Parathyroid adenoma (tissue), 2 donors: ENCODE data around the gene SLC22A6.

Experiments used
- H2AFZ ChIP-seq: fragments of 300-600 bp; sonication (generic); one replicate; pipeline ENCODE4 v1.7.0; 2017; ENCODE audit warnings: antibody characterized with exemption, mild to moderate bottlenecking
- H3K27ac ChIP-seq: fragments of 300-600 bp; sonication (generic); one replicate; pipeline ENCODE4 v1.7.0; 2017
- H3K27me3 ChIP-seq: fragments of 300-600 bp; sonication (generic); one replicate; pipeline ENCODE4 v1.7.0; 2017; ENCODE audit warnings: low read length; ENCODE audit not compliant: control insufficient read depth, insufficient read depth
- H3K36me3 ChIP-seq: fragments of 300-600 bp; sonication (generic); one replicate; pipeline ENCODE4 v1.7.0; 2017; ENCODE audit warnings: low read length; ENCODE audit not compliant: control insufficient read depth, insufficient read depth
- H3K4me1 ChIP-seq: fragments of 300-600 bp; sonication (generic); one replicate; pipeline ENCODE4 v1.7.0; 2017; ENCODE audit warnings: control low read depth
- H3K4me2 ChIP-seq: fragments of 300-600 bp; sonication (generic); one replicate; pipeline ENCODE4 v1.7.0; 2017; ENCODE audit warnings: low read length
- H3K4me3 ChIP-seq: fragments of 300-600 bp; sonication (generic); one replicate; pipeline ENCODE4 v1.7.0; 2017; ENCODE audit warnings: low read depth, low read length
- H3K79me2 ChIP-seq: fragments of 300-600 bp; sonication (generic); one replicate; pipeline ENCODE4 v1.7.0; 2017; ENCODE audit warnings: control low read depth
- H3K9ac ChIP-seq: fragments of 300-600 bp; sonication (generic); one replicate; pipeline ENCODE4 v1.7.0; 2017; ENCODE audit warnings: mild to moderate bottlenecking
- H3K9me3 ChIP-seq: fragments of 300-600 bp; sonication (generic); one replicate; pipeline ENCODE4 v1.7.0; 2017; ENCODE audit warnings: low read length; ENCODE audit not compliant: control insufficient read depth
- CTCF ChIP-seq: fragments of 300-600 bp; sonication (generic); IDR thresholded peaks from one replicate; pipeline ENCODE4 v1.7.0; 2017; ENCODE audit warnings: antibody characterized with exemption, mild to moderate bottlenecking
- donor health status: primary hyperparathyroidism.

SLC22A6 gene

GRCh38 chr11:62934496-62934785 lies 50.3 kb downstream of the SLC22A6 start:
- Histone ChIP-seq H3K4me1 (no peaks in the 10 kb centered on the region), H3K36me3 (no peaks in the 10 kb centered on the region), H2AFZ (no peak overlapping the region), H3K27ac (no peak overlapping the region), H3K9ac (no peak overlapping the region), H3K4me3 (no peak overlapping the region), H3K27me3 (no peaks in the 10 kb centered on the region), H3K4me2 (no peak overlapping the region), H3K79me2 (no peaks in the 10 kb centered on the region), H3K9me3 (no peaks in the 10 kb centered on the region)
- TF ChIP-seq CTCF: no peak

- TF ChIP-seq CTCF: no peak
- Histone ChIP-seq H3K4me1 (no peaks in the 10 kb centered on the region), H3K27ac (no peak overlapping the region), H3K36me3 (no peaks in the 10 kb centered on the region), H3K9me3 (no peaks in the 10 kb centered on the region), H3K4me3 (no peak overlapping the region), H3K27me3 (no peaks in the 10 kb centered on the region), H3K9ac (no peak overlapping the region), H3K79me2 (no peaks in the 10 kb centered on the region), H2AFZ (no peak overlapping the region), H3K4me2 (no peak overlapping the region)
Observed at GRCh38 chr11:62933750-62934495, 50.8 kb downstream of the SLC22A6 start.

- H3K4me2 ChIP-seq: no peak overlapping the region
- no peak for TF ChIP-seq CTCF
- H3K4me1 ChIP-seq: no peaks in the 10 kb centered on the region
- no peaks in the 10 kb centered on the region for H3K79me2 ChIP-seq
- H3K27ac ChIP-seq: no peak overlapping the region
- no peak overlapping the region for H2AFZ ChIP-seq
- H3K36me3 ChIP-seq: no peaks in the 10 kb centered on the region
- no peaks in the 10 kb centered on the region for H3K9me3 ChIP-seq
- no peaks in the 10 kb centered on the region for H3K27me3 ChIP-seq
- H3K9ac ChIP-seq: no peak overlapping the region
- H3K4me3 ChIP-seq: no peak overlapping the region
Observed at GRCh38 chr11:62933285-62933684, 51.5 kb downstream of the SLC22A6 start.

- Histone ChIP-seq H3K36me3 (no peaks in the 10 kb centered on the region), H3K27ac (no peak overlapping the region), H3K4me1 (no peaks in the 10 kb centered on the region), H3K4me2 (no peak overlapping the region), H3K9ac (no peak overlapping the region), H3K4me3 (no peak overlapping the region), H3K27me3 (no peaks in the 10 kb centered on the region), H3K79me2 (no peaks in the 10 kb centered on the region), H3K9me3 (no peaks in the 10 kb centered on the region), H2AFZ (no peak overlapping the region)
- no peak for TF ChIP-seq CTCF
Observed at GRCh38 chr11:62931499-62932278, 53.1 kb downstream of the SLC22A6 start.
